ENCODE results near the gene WDR27.

Gene WDR27

GRCh38 chr6:169622618-169623017 lies 79.2 kb downstream of the WDR27 start:
- no peak for TF ChIP-seq TAF1 (IDR thresholded peaks at IDR 0.05; ENCODE audit: borderline replicate concordance, insufficient read depth, low read length)
- no peak for TF ChIP-seq FOXP2 (optimal IDR thresholded peaks at IDR 0.05; ENCODE audit: borderline replicate concordance, extremely low read depth, extremely low read length, insufficient read depth)
- TF ChIP-seq SIN3A (IDR thresholded peaks at IDR 0.05; ENCODE audit: borderline replicate concordance, insufficient read depth, low read length) = no peak
- TF ChIP-seq REST (IDR thresholded peaks at IDR 0.05; ENCODE audit: insufficient read depth in 1 of 2, low read depth in 2 of 2, low read length in 2 of 2) = no peak
- TF ChIP-seq POLR2AphosphoS5 (IDR thresholded peaks at IDR 0.05; ENCODE audit: low read depth, low read length) = no peak

- TF ChIP-seq REST (IDR thresholded peaks at IDR 0.05; ENCODE audit: insufficient read depth in 1 of 2, low read depth in 2 of 2, low read length in 2 of 2) (no peak), POLR2AphosphoS5 (IDR thresholded peaks at IDR 0.05; ENCODE audit: low read depth, low read length) (no peak), FOXP2 (optimal IDR thresholded peaks at IDR 0.05; ENCODE audit: borderline replicate concordance, extremely low read depth, extremely low read length, insufficient read depth) (no peak), SIN3A (IDR thresholded peaks at IDR 0.05; ENCODE audit: borderline replicate concordance, insufficient read depth, low read length) (no peak), TAF1 (IDR thresholded peaks at IDR 0.05; ENCODE audit: borderline replicate concordance, insufficient read depth, low read length) (no peak)
Observed at GRCh38 chr6:169621311-169621710, 80.5 kb downstream of the WDR27 start.

GRCh38 chr6:169620171-169621130 lies 81.4 kb downstream of the WDR27 start:
- TF ChIP-seq FOXP2 (optimal IDR thresholded peaks at IDR 0.05; ENCODE audit: borderline replicate concordance, extremely low read depth, extremely low read length, insufficient read depth) (no peak), SIN3A (IDR thresholded peaks at IDR 0.05; ENCODE audit: borderline replicate concordance, insufficient read depth, low read length) (no peak), REST (IDR thresholded peaks at IDR 0.05; ENCODE audit: insufficient read depth in 1 of 2, low read depth in 2 of 2, low read length in 2 of 2) (no peak), POLR2AphosphoS5 (IDR thresholded peaks at IDR 0.05; ENCODE audit: low read depth, low read length) (no peak), TAF1 (IDR thresholded peaks at IDR 0.05; ENCODE audit: borderline replicate concordance, insufficient read depth, low read length) (no peak)

GRCh38 chr6:169619650-169620049 lies 82.2 kb downstream of the WDR27 start:
- no peak for TF ChIP-seq TAF1 (IDR thresholded peaks at IDR 0.05; ENCODE audit: borderline replicate concordance, insufficient read depth, low read length)
- no peak for TF ChIP-seq POLR2AphosphoS5 (IDR thresholded peaks at IDR 0.05; ENCODE audit: low read depth, low read length)
- no peak for TF ChIP-seq FOXP2 (optimal IDR thresholded peaks at IDR 0.05; ENCODE audit: borderline replicate concordance, extremely low read depth, extremely low read length, insufficient read depth)
- TF ChIP-seq REST (IDR thresholded peaks at IDR 0.05; ENCODE audit: insufficient read depth in 1 of 2, low read depth in 2 of 2, low read length in 2 of 2) = no peak
- TF ChIP-seq SIN3A (IDR thresholded peaks at IDR 0.05; ENCODE audit: borderline replicate concordance, insufficient read depth, low read length) = no peak
